Endothelial cell of umbilical vein (primary cell): ENCODE measurements around the gene ADAMTSL5. TPM values are rescaled to one million over a fixed set of nuclear protein-coding genes. Genes with fewer than 3 reads are reported as not detected.

ENCODE experiments used
- BruUV-seq: library from RNA; stranded (reverse); fragments of 400-500 nt; replicated peaks from 2 replicates; lab custom pipeline; 2021; lab: Mats Ljungman, UMichigan
- CTCF ChIA-PET: fragments of 300-600, 350-600 bp; sonication (Branson Sonifier 250); formaldehyde crosslinking; loops from one replicate; lab custom pipeline; 2021; ENCODE audit warnings: antibody characterized with exemption, inconsistent platforms; lab: Charles Lee
- POLR2A ChIA-PET: fragments of 300-600, 350-600 bp; sonication (Branson Sonifier 250); formaldehyde crosslinking; loops from one replicate; lab custom pipeline; 2021; ENCODE audit warnings: antibody characterized with exemption, inconsistent platforms; lab: Charles Lee
- DNase-seq: peaks from one replicate; pipeline ENCODE4 v3.0.0-alpha.2; 2011; ENCODE audit warnings: low read depth, low spot score
- FAIRE-seq: peaks from 2 replicates; lab custom pipeline; 2011; peaks lifted over from hg19 to GRCh38; lab: Jason Lieb, UNC
- H2AFZ ChIP-seq: 2 replicates; pipeline ENCODE4 v1.6.0; 2012; ENCODE audit warnings: low read depth, low read length, control low read depth, inconsistent platforms
- H3K27ac ChIP-seq: 2 replicates; pipeline ENCODE4 v1.5.1; 2011; ENCODE audit warnings: low read depth, mild to moderate bottlenecking, control low read depth, low read length, moderate library complexity; ENCODE audit not compliant: insufficient read depth
- H3K27me3 ChIP-seq, 2 experiments: 2 replicates each; pipeline versions ENCODE4 v1.6.0 to v1.6.1; 2011; ENCODE audit warnings: low read length in 2 of 2, mixed read lengths in 1 of 2; ENCODE audit not compliant: control insufficient read depth in 2 of 2, insufficient read depth in 2 of 2
- H3K36me3 ChIP-seq, 2 experiments: 2 replicates in 1 of 2; 3 replicates in 1 of 2; pipeline ENCODE4 v1.5.1; 2011; ENCODE audit warnings: low read length in 2 of 2, mild to moderate bottlenecking in 1 of 2, moderate library complexity in 1 of 2; ENCODE audit not compliant: control insufficient read depth in 2 of 2, insufficient read depth in 2 of 2; ENCODE audit errors: extremely low read depth in 1 of 2
- H3K4me1 ChIP-seq: 3 replicates; pipeline ENCODE4 v1.5.1; 2011; ENCODE audit warnings: mild to moderate bottlenecking, low read length; ENCODE audit not compliant: control insufficient read depth, insufficient read depth; ENCODE audit errors: extremely low read depth
- H3K4me2 ChIP-seq: 2 replicates; pipeline ENCODE4 v1.6.1; 2011; ENCODE audit warnings: low read length, control low read depth, mixed read lengths; ENCODE audit not compliant: insufficient read depth
- H3K4me3 ChIP-seq, 3 experiments: fragments of 200-600 bp in 1 of 3; sonication (generic), shearing (Covaris generic) in 1 of 3; replicated peaks in 1 of 3; 2 replicates each; pipeline ENCODE4 v1.5.1; 2011 to 2016; ENCODE audit warnings: control low read depth in 3 of 3, low read length in 3 of 3, mild to moderate bottlenecking in 2 of 3, inconsistent platforms in 1 of 3, low read depth in 1 of 3, moderate library complexity in 1 of 3; ENCODE audit not compliant: insufficient read depth in 1 of 3
- H3K79me2 ChIP-seq: 2 replicates; pipeline ENCODE4 v1.6.0; 2012; ENCODE audit warnings: low read length, inconsistent platforms; ENCODE audit not compliant: control insufficient read depth, insufficient read depth
- H3K9ac ChIP-seq: replicated peaks from 2 replicates; pipeline ENCODE3; 2011; ENCODE audit warnings: low read length, control low read depth; ENCODE audit not compliant: insufficient read depth; ENCODE audit errors: extremely low read depth
- H3K9me1 ChIP-seq: replicated peaks from 3 replicates; pipeline ENCODE4 v1.6.0; 2011; ENCODE audit warnings: mild to moderate bottlenecking, low read length; ENCODE audit not compliant: control insufficient read depth, insufficient read depth; ENCODE audit errors: extremely low read depth
- H3K9me3 ChIP-seq: replicated peaks from 2 replicates; pipeline ENCODE4 v1.5.1; 2012; ENCODE audit warnings: low read length, inconsistent platforms; ENCODE audit not compliant: control insufficient read depth, insufficient read depth
- H4K20me1 ChIP-seq: replicated peaks from 2 replicates; pipeline ENCODE3; 2011; ENCODE audit warnings: mild to moderate bottlenecking, low read length; ENCODE audit not compliant: control insufficient read depth, insufficient read depth; ENCODE audit errors: extremely low read depth
- EZH2 ChIP-seq: IDR thresholded peaks from 2 replicates; pipeline ENCODE4 v1.6.1; 2012; ENCODE audit warnings: borderline replicate concordance, low read depth, mild to moderate bottlenecking, moderate library complexity, low read length, inconsistent platforms; ENCODE audit not compliant: severe bottlenecking
- FOS ChIP-seq: IDR thresholded peaks from 2 replicates; pipeline ENCODE4 v1.6.1; 2011; ENCODE audit warnings: mild to moderate bottlenecking, low read length, moderate library complexity, borderline replicate concordance; ENCODE audit not compliant: insufficient read depth
- GATA2 ChIP-seq: IDR thresholded peaks from 2 replicates; pipeline ENCODE4 v1.7.0; 2011; ENCODE audit warnings: low read depth, mild to moderate bottlenecking, moderate library complexity, mixed read lengths, low read length; ENCODE audit not compliant: insufficient read length, insufficient read depth
- JUN ChIP-seq: IDR thresholded peaks from 2 replicates; pipeline ENCODE4 v1.6.1; 2011; ENCODE audit warnings: borderline replicate concordance, low read depth; ENCODE audit not compliant: insufficient read length, insufficient read depth
- MAX ChIP-seq: IDR thresholded peaks from 2 replicates; pipeline ENCODE4 v1.6.1; 2011; ENCODE audit not compliant: insufficient read depth, insufficient read length
- MYC ChIP-seq: IDR thresholded peaks from one replicate; pipeline ENCODE4 v1.6.1; 2011; ENCODE audit warnings: mild to moderate bottlenecking, low read depth, low read length
- POLR2A ChIP-seq: IDR thresholded peaks from 2 replicates; pipeline ENCODE4 v1.6.1; 2012; ENCODE audit warnings: low read depth, mild to moderate bottlenecking, control low read depth, low read length
- POLR2AphosphoS5 ChIP-seq: IDR thresholded peaks from 2 replicates; pipeline ENCODE4 v1.6.1; 2012; ENCODE audit warnings: low read depth, mild to moderate bottlenecking, control low read depth, low read length, moderate library complexity; ENCODE audit not compliant: insufficient read depth
- dilution Hi-C: fragments of 300-500 bp; cut with MboI; formaldehyde crosslinking; loops from one replicate; pipeline ENCODE4 v1.15.0; 2019; ENCODE audit warnings: low sequenced_read_pairs; ENCODE audit not compliant: extremely low pct_ligation_motif_present
- intact Hi-C: fragments of 100-400 bp; cut with micrococcal nuclease; formaldehyde crosslinking; loops from one replicate; pipeline ENCODE4 v1.10.0; 2022
- polyA plus RNA-seq, 4 experiments: library from polyadenylated mRNA; depleted of rRNA in 3 of 4; stranded (reverse) in 3 of 4; unstranded in 1 of 4; fragments of >200 nt; gene quantifications; 2 replicates each; pipeline versions ENCODE4 v1.2.1 to v1.2.3, GENCODE V29; 2011 to 2012; ENCODE audit warnings: missing spikeins in 1 of 4
- total RNA-seq: library from RNA; stranded (reverse); gene quantifications from 2 replicates; pipeline ENCODE4 v1.2.3, GENCODE V29; 2021
- TF ChIP-seq, protein P1 (sequence below), 2 donors: IDR thresholded peaks; 1 replicate in 1 of 2; 2 replicates in 1 of 2; pipeline ENCODE4 v1.5.1; 2011; ENCODE audit warnings: low read length in 2 of 2, mild to moderate bottlenecking in 2 of 2, moderate library complexity in 2 of 2, control low read depth in 1 of 2, inconsistent platforms in 1 of 2, low read depth in 1 of 2; ENCODE audit not compliant: insufficient read depth in 1 of 2; ENCODE audit errors: extremely low read depth in 1 of 2

ADAMTSL5 gene
- total and polyA plus RNA-seq, 2 donors (not counting 3 experiments of a cell fraction or from before 2014, with no cell fraction given), result 0.07 TPM; not detected in 1

DNA sequence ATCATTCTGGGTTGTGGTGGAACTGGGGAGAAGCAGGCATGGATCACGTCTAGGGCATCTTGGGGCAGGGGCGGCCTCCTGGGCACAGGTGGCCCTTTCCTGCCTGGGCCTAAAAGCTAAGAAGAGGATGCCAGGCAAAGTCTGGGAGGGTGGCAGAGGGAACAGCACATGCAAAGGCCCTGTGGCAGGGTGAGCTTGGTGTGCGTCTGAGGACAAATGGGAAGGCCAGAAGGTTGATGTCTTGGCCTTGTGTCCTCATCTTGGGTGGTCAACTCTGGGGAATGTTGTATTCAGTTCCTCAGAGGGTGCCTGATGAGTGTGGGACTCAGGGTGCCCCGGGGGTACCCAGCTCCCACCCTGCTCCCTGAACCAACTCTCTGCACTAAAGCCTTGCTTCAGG is 5.7 kb upstream of the ADAMTSL5 start:
- H2AFZ ChIP-seq, result no peak overlapping the region
- TF ChIP-seq GATA2 (no peak), MYC (no peak), POLR2A (no peak), FOS (no peak), JUN (no peak), MAX (no peak), EZH2 (no peak), POLR2AphosphoS5 (no peak)
- TF ChIP-seq, protein P1, sequence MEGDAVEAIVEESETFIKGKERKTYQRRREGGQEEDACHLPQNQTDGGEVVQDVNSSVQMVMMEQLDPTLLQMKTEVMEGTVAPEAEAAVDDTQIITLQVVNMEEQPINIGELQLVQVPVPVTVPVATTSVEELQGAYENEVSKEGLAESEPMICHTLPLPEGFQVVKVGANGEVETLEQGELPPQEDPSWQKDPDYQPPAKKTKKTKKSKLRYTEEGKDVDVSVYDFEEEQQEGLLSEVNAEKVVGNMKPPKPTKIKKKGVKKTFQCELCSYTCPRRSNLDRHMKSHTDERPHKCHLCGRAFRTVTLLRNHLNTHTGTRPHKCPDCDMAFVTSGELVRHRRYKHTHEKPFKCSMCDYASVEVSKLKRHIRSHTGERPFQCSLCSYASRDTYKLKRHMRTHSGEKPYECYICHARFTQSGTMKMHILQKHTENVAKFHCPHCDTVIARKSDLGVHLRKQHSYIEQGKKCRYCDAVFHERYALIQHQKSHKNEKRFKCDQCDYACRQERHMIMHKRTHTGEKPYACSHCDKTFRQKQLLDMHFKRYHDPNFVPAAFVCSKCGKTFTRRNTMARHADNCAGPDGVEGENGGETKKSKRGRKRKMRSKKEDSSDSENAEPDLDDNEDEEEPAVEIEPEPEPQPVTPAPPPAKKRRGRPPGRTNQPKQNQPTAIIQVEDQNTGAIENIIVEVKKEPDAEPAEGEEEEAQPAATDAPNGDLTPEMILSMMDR (IDR thresholded peaks at IDR 0.05; ENCODE audit: extremely low read depth in 1 of 2, insufficient read depth in 1 of 2, low read depth in 1 of 2, low read length in 2 of 2), result no peak
- H3K79me2 ChIP-seq, result no peaks in the 10 kb centered on the region
- no TSS peak for BruUV-seq
- no peaks in the 10 kb centered on the region for H3K36me3 ChIP-seq
- CTCF ChIA-PET, result interaction anchor here (1.3 kb wide), 1 partner anchor 27 kb away, joined by 3 read pairs; no protein-coding TSS in a partner anchor
- H3K4me1 ChIP-seq, result no peaks in the 10 kb centered on the region
- no peaks in the 10 kb centered on the region for H3K9me1 ChIP-seq
- H4K20me1 ChIP-seq, result no peaks in the 10 kb centered on the region
- no peak overlapping the region for H3K4me2 ChIP-seq
- POLR2A ChIA-PET, result no interaction called here
- peaks cover under 1 to 4% of the 10 kb centered on the region in 2 experiments for H3K27me3 ChIP-seq
- FAIRE-seq, result no peak
- intact Hi-C loops (no loop called here), dilution Hi-C loops (no loop called here)
- H3K27ac ChIP-seq, result no peak overlapping the region
- H3K9me3 ChIP-seq, result no peaks in the 10 kb centered on the region
- DNase-seq, result no peak
- H3K9ac ChIP-seq, result no peak overlapping the region
- H3K4me3 ChIP-seq, result no peak overlapping the region
